ENCODE results near the gene PAX8. TPM values are rescaled to one million over a fixed set of nuclear protein-coding genes. Genes with fewer than 3 reads are reported as not detected.
"Not testable (repeated sequence)": the region's sequence is repeated elsewhere in the genome, so short reads cannot be mapped to it uniquely, and the experiment has no call there.

Gene PAX8
- total and polyA plus RNA-seq, 8 donors, result 0.28 to 6.5 (median 1.1) TPM; not detected in 3

- H3K9me3 ChIP-seq, result no peaks in the 10 kb centered on the region
- intact Hi-C loops (cut with DNase I; ENCODE audit: low total_unique reads), result no loop called here
- H3K27me3 ChIP-seq, result no peaks in the 10 kb centered on the region
- H3K27ac ChIP-seq, result no peak overlapping the region
- no peaks in the 10 kb centered on the region for H3K4me1 ChIP-seq
- TF ChIP-seq CTCF (IDR thresholded peaks at IDR 0.05) (no peak), EP300 (IDR thresholded peaks at IDR 0.05) (no peak), POLR2A (IDR thresholded peaks at IDR 0.05) (no peak), POLR2AphosphoS5 (IDR thresholded peaks at IDR 0.05) (no peak)
- DNase-seq, result no peak
- 90 to 95% (median 92%) methylated on average over 4 of the region's 4 CpGs for WGBS, 5 donors
- H3K4me3 ChIP-seq, result no peak overlapping the region
- no peaks in the 10 kb centered on the region for H3K36me3 ChIP-seq
These were observed 21.6 kb upstream of the PAX8 start for GRCh38 chr2:113300281-113300680.

GRCh38 chr2:113298176-113298575 lies 19.5 kb upstream of the PAX8 start:
- H3K27ac ChIP-seq, result no peak overlapping the region
- no peak for TF ChIP-seq CTCF (IDR thresholded peaks at IDR 0.05)
- no peak for TF ChIP-seq EP300 (IDR thresholded peaks at IDR 0.05)
- no peak for TF ChIP-seq POLR2A (IDR thresholded peaks at IDR 0.05)
- 90 to 100% (median 97%) methylated on average over 2 of the region's 2 CpGs for WGBS, 5 donors

GRCh38 chr2:113297590-113297989 lies 18.9 kb upstream of the PAX8 start:
- H3K27me3 ChIP-seq; H3K4me1 ChIP-seq; intact Hi-C loops (cut with DNase I; ENCODE audit: low total_unique reads); H3K9me3 ChIP-seq; H3K36me3 ChIP-seq; H3K4me3 ChIP-seq; H3K27ac ChIP-seq: not testable (repeated sequence)
- DNase-seq, result peak in 1 of 2 donors; percentile 39
- 28 to 42% (median 33%) methylated on average over 2 of the region's 2 CpGs; no CpG with 5 or more reads in 1 of the 5 donors for WGBS, 5 donors
- TF ChIP-seq CTCF (IDR thresholded peaks at IDR 0.05), result peak in 1 of 7 experiments; percentile 38

More at GRCh38 chr2:113298176-113298575, 19.5 kb upstream of the PAX8 start:
- no peak for DNase-seq
- Histone ChIP-seq H3K4me1 (no peaks in the 10 kb centered on the region), H3K4me3 (no peak overlapping the region), H3K27me3 (no peaks in the 10 kb centered on the region), H3K36me3 (no peaks in the 10 kb centered on the region), H3K9me3 (no peaks in the 10 kb centered on the region)
- intact Hi-C loops (cut with DNase I; ENCODE audit: low total_unique reads), result no loop called here

- peak; percentile 60 to 66 for DNase-seq
- Histone ChIP-seq H3K4me1 (peaks cover 0 to 23% (median 10%) of the 10 kb centered on the region in 4 donors), H3K27me3 (peaks cover 0 to 4% (median 0%) of the 10 kb centered on the region in 3 donors), H3K36me3 (no peaks in the 10 kb centered on the region), H3K4me3 (no peak overlapping the region), H3K27ac (peak overlapping the region in 3 of 5 donors; percentile 24 to 51 (median 42)), H3K9me3 (no peaks in the 10 kb centered on the region)
- TF ChIP-seq POLR2AphosphoS5 (IDR thresholded peaks at IDR 0.05) (no peak), EP300 (IDR thresholded peaks at IDR 0.05) (no peak), POLR2A (IDR thresholded peaks at IDR 0.05) (no peak), CTCF (IDR thresholded peaks at IDR 0.05) (no peak)
- 7 to 24% (median 13%) methylated on average over 16 to 28 of the region's 28 CpGs for WGBS, 5 donors
- intact Hi-C loops (cut with DNase I; ENCODE audit: low total_unique reads), result no loop called here
These were observed 12.5 kb upstream of the PAX8 start for GRCh38 chr2:113291191-113291590.

Data from stomach (tissue), 9 donors.